Measurements from ENCODE around the gene DLG3. TPM values are rescaled to one million over a fixed set of nuclear protein-coding genes. Genes with fewer than 3 reads are reported as not detected.
A peak's percentile ranks its signal among the peaks of the same experiment; 100 is the strongest.

DLG3 gene
- total RNA-seq, 1 donor from 2014 or later: 107 TPM

GRCh38 chrX:70411475-70411874 lies 33.2 kb upstream of the DLG3 start:
- Mint-ChIP-seq H3K27ac (no peak overlapping the region), H3K4me3 (ENCODE audit: low read depth) (no peak overlapping the region), H3K4me1 (ENCODE audit: low read depth) (no peaks in the 10 kb centered on the region), H3K36me3 (ENCODE audit: insufficient read depth) (peaks cover 5% of the 10 kb centered on the region), H3K27me3 (no peaks in the 10 kb centered on the region), H3K9me3 (ENCODE audit: low read depth) (peaks cover 7% of the 10 kb centered on the region)
- TF ChIP-seq CTCF (IDR thresholded peaks at IDR 0.05; ENCODE audit: unreplicated experiment): no peak
- no peak for DNase-seq (ENCODE audit: low spot score, unreplicated experiment)

GRCh38 chrX:70421618-70422017 lies 23.0 kb upstream of the DLG3 start:
- H3K27me3 Mint-ChIP-seq: no peaks in the 10 kb centered on the region
- H3K9me3 Mint-ChIP-seq (ENCODE audit: low read depth): peaks cover 3% of the 10 kb centered on the region
- TF ChIP-seq CTCF (IDR thresholded peaks at IDR 0.05; ENCODE audit: unreplicated experiment): no peak
- H3K36me3 Mint-ChIP-seq (ENCODE audit: insufficient read depth): peaks cover 2% of the 10 kb centered on the region
- DNase-seq (ENCODE audit: low spot score, unreplicated experiment): no peak
- H3K4me1 Mint-ChIP-seq (ENCODE audit: low read depth): peaks cover 8% of the 10 kb centered on the region
- H3K27ac Mint-ChIP-seq: no peak overlapping the region
- H3K4me3 Mint-ChIP-seq (ENCODE audit: low read depth): no peak overlapping the region

DNA sequence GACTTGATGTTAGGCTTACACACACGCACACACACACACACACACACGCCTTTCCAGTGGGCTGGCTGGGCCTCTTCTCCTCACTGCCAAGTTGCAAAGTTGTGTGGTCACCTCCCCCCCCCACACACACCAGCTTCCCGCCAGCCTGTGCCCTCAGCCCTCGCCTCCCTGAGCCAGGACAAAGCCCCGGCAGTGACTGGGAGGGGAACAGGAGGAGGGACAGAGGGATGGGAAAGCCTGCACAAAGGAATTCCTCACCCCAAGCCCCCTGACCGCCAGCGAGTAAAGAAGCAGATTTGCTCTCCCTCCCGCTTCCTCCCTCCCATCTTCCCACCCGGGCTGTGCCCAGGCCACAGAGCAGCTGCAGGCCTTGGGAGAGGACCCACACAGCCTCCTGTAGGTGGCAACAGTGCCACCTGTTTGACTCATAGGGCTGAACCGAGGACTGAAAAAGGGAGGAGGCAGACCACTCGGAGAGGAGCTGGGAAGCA lies 21.7 kb upstream of the DLG3 start, which contains the start of gene GDPD2:
Gene GDPD2, plus strand, starts transcription at position 464 of the 491 bp plus-strand sequence. CDS start 1,671 bp downstream, outside the sequence.
- no peak for DNase-seq (ENCODE audit: low spot score, unreplicated experiment)
- Mint-ChIP-seq H3K27ac (no peak within 1 kb of the TSS), H3K27me3 (no peaks in the 10 kb centered on the region), H3K4me1 (ENCODE audit: low read depth) (peaks cover 8% of the 10 kb centered on the region), H3K4me3 (ENCODE audit: low read depth) (peak within 1 kb of the TSS; percentile 58), H3K36me3 (ENCODE audit: insufficient read depth) (peaks cover 2% of the 10 kb centered on the region), H3K9me3 (ENCODE audit: low read depth) (peaks cover 3% of the 10 kb centered on the region)
- TF ChIP-seq CTCF (IDR thresholded peaks at IDR 0.05; ENCODE audit: unreplicated experiment): peak; percentile 49

DNA sequence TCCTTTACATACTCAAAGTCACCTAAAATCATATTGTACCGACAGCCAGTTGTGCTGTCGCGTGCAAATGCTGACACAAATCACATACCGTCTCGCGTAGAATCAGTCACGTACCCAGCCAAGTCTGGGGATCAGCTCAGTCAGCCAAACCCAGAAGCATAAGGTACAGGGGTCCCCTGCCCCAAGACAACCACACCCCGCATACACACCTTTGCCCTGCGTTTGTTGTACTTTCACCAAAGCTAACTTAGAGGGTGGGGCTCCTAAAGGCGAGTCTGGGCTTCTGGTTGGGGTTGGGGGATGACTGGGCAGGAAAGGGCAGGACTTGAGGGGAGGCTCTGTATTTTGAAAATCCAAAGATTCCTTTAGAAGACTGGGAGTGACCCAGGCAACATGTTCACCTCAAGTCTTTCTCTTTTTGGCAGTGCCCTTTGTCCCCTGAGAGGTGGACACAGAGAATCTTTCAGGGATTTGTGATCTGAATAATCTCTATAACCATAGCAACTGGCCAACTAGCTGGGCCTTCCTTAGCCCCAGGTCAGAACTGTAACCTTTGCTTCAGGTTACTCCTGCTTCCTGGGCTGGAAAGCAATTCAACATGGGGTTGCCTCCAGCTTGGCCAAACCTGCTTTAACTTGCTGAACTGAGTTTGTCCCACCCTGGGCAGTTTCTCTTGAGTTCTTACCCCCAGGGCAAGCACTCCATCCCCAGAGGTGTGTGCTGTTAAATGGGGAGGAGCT lies 20.5 kb upstream of the DLG3 start:
- Mint-ChIP-seq H3K4me3 (ENCODE audit: low read depth) (no peak overlapping the region), H3K27ac (no peak overlapping the region), H3K36me3 (ENCODE audit: insufficient read depth) (peaks cover 2% of the 10 kb centered on the region), H3K9me3 (ENCODE audit: low read depth) (peaks cover 6% of the 10 kb centered on the region), H3K4me1 (ENCODE audit: low read depth) (peaks cover 8% of the 10 kb centered on the region), H3K27me3 (no peaks in the 10 kb centered on the region)
- no peak for TF ChIP-seq CTCF (IDR thresholded peaks at IDR 0.05; ENCODE audit: unreplicated experiment)
- DNase-seq (ENCODE audit: low spot score, unreplicated experiment): no peak

DNA sequence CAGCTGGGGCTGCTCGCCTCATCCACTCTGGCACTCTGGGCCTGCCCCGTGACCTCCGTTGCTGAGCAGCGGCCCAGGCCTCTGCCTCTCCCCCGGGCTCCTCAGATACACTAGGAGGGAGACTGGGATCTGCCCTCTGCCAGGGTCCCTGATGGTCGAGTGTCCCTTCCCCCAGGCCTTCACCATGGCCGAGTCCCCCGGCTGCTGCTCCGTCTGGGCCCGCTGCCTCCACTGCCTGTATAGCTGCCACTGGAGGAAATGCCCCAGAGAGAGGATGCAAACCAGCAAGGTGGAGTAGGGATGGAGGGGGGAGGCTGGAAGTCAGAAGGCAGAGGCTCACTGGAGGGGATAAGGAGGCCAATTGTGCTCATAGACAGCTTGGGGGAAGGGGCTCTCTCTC lies 19.8 kb upstream of the DLG3 start:
- Mint-ChIP-seq H3K9me3 (ENCODE audit: low read depth) (peaks cover 7% of the 10 kb centered on the region), H3K4me3 (ENCODE audit: low read depth) (no peak overlapping the region), H3K27ac (no peak overlapping the region), H3K4me1 (ENCODE audit: low read depth) (peaks cover 8% of the 10 kb centered on the region), H3K27me3 (no peaks in the 10 kb centered on the region), H3K36me3 (ENCODE audit: insufficient read depth) (peaks cover 2% of the 10 kb centered on the region)
- DNase-seq (ENCODE audit: low spot score, unreplicated experiment): no peak
- TF ChIP-seq CTCF (IDR thresholded peaks at IDR 0.05; ENCODE audit: unreplicated experiment): no peak

Measured in progenitor cell of endocrine pancreas (in vitro differentiated cells).